GM18502 (cell line): ENCODE measurements around the gene MEF2B.
"Not testable (repeated sequence)": the region's sequence is repeated elsewhere in the genome, so short reads cannot be mapped to it uniquely, and the experiment has no call there.

Experiments
- ATAC-seq: cut with Tn5 transposase; IDR thresholded peaks from one replicate; pipeline ENCODE4 v1.9.1; 2021; ENCODE audit warnings: mild to moderate bottlenecking; ENCODE audit not compliant: unreplicated experiment, poor library complexity

Gene MEF2B

DNA sequence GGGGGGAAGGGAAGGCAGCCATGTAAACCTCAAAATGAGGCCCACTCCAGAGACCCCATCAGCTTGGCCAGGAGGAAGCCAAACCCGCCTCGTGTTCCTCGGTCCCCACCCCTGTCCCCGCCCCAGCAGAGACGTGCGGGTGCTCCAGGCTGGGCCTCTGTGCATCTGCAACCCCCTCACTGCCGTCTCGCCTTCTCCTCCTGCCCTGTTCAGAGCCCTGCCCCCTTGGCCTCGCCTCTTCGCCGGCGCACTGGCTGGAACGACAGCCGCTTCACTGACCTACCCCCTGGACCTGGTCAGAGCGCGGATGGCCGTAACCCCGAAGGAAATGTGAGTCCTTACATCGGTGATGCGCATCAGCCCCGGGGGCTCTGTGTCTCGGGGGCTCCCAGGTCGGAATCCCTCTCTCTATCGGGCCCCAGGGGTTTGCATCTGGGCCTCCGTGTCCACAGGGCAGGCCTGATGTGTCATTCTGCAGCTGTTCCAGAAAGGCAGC lies 64.0 kb downstream of the MEF2B start:
- no peak for ATAC-seq

DNA sequence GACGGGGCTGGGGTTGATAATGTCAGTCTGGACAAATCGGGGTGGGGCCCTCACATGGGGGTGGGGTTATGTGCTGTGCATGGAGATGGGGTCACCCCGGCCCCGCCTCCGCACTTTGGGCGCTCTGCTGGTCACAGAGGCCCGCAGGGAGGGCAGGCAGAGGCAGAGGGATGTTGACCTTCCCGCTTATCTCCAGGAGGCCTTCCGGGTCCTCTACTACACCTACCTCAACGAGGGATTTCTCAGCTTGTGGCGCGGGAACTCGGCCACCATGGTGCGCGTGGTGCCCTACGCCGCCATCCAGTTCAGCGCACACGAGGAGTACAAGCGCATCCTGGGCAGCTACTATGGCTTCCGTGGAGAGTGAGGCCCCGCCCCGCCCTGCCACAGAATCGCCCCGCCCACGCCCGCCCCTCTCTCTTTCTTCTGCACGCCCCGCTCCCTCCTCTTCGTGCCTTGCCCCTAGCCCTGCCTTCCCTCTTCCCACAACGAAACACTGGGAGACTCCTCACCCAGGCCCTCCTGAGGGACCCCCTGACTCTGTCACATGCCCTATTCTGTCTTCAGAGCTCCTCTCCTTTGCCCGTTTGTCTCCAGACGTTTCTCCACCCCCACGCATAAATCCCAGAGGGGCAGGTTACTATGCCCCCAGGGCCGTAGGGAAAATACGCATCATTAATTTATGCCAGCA lies 64.6 kb downstream of the MEF2B start:
- no peak for ATAC-seq

DNA sequence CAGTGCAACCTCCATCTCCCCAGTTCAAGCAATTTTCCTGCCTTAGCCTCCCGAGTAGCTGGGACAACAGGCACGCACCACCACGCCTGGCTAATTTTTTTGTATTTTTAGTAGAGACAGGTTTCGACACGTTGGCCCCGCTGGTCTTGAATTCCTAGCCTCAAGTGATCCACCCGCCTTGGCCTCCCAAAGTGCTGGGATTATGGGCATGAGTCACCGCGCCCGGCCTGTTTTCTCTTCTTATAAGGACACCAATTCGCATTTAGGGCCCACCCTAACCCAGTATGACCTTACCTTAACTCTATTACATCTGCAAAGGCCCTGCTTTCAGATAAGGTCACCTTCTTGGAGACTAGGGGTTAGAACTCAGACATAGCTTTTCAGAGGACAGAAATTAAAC lies 66.9 kb downstream of the MEF2B start:
- ATAC-seq = no peak

DNA sequence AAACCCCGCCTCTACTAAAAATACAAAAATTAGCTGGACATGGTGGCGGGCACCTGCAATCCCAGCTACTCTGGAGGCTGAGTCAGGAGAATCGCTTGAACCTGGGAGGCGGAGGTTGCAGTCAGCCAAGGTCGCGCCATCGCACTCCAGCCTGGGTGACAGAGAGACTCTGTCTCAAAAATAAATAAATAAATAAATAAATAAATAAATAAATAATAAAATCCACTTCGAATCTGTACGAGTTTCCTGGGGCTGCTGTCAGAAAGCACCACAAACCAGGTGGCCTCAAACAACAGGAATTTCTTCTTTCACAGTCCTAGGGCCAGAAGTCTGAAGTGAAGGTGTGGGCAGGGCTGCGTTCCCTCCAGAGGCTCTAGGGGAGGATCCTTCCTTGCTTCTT lies 67.5 kb downstream of the MEF2B start:
- ATAC-seq = not testable (repeated sequence)

DNA sequence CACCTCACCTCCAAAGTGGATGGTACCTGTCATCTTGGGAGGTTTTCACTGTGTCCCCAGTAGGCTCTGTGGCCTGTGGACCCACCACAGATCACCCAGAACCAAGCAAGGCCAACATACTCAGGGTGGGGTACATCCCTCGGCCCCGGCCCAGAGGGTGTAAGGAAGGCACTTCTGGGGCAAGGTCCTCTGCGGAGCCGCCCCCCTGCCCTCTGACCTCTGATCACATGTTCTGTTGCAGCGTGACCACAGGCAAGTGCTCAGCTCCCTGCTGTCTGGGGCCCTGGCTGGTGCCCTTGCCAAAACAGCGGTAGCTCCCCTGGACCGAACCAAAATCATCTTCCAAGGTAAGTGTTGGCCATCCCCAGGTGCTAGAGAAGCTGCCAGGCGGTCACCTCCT lies 68.5 kb downstream of the MEF2B start:
- ATAC-seq = no peak

DNA sequence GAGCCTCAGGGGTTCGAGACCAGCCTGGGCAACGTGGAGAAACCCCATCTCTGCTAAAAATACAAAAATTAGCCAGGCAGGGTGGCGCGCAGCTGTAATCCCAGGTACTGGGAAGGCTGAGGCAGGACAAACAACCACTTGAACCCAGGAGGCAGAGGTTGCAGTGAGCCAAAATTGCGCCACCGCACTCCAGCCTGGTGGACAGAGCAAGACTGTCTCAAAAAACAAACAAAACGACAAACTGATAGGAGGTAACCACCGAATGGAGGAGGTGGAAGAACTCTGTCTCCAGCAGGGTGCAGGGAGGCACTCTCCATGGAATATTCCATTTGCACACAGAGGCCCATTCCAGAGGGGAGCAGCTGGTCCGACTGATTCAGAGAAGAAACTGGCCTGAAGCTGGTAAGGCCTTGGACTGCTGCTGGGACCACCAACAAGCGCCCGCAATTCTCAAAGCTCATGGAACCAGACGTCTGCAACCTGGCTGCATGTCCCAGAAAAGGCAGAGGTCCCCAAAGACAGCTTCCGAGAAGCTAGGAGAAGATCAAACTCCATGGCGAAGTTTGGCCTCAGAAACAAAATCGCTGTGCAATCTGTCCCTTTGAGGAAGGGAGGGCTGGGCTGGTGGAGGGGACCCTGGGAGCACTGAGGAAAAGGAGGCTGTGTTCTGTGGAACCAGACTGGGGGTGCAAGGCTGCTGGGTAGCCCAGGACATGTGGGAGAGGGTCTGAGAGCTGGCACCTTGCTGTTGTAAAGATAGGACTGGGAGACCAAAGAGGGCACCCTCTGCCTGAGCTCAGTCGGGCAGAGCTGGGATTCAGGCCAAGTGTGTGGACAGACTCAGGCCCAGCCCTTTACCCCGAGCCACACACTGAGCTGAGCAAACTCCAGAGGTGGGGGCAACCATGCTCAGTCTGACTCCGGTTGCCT lies 71.1 kb downstream of the MEF2B start:
- ATAC-seq = no peak

DNA sequence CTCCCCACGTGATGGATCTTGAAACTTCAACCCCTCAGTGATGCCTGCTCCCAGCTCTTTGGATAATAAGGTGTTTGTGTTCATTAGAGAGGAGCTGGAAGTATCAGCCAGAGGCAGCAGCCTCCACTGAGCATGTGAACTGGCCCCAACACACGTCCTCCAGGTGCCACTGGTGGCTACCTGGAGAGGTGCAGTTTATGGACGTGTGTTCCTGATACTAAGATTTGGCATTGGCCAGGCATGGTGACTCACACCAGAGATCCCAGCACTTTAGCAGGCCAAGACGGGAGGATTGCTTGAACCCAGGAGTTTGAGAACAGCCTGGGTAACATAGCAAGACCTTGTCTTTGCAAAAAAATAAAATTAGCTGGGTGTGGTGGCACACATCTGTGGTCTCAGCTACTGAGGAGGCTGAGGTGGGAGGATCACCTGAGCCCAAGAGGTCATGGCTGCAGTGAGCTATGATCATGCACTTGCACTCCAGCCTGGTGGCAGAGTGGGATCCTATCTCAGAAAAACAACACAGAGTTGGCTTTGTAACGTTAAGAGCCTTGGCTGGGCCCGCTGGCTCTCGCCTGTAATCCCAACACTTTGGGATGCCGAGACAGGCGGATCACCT lies 71.9 kb downstream of the MEF2B start:
- no peak for ATAC-seq

DNA sequence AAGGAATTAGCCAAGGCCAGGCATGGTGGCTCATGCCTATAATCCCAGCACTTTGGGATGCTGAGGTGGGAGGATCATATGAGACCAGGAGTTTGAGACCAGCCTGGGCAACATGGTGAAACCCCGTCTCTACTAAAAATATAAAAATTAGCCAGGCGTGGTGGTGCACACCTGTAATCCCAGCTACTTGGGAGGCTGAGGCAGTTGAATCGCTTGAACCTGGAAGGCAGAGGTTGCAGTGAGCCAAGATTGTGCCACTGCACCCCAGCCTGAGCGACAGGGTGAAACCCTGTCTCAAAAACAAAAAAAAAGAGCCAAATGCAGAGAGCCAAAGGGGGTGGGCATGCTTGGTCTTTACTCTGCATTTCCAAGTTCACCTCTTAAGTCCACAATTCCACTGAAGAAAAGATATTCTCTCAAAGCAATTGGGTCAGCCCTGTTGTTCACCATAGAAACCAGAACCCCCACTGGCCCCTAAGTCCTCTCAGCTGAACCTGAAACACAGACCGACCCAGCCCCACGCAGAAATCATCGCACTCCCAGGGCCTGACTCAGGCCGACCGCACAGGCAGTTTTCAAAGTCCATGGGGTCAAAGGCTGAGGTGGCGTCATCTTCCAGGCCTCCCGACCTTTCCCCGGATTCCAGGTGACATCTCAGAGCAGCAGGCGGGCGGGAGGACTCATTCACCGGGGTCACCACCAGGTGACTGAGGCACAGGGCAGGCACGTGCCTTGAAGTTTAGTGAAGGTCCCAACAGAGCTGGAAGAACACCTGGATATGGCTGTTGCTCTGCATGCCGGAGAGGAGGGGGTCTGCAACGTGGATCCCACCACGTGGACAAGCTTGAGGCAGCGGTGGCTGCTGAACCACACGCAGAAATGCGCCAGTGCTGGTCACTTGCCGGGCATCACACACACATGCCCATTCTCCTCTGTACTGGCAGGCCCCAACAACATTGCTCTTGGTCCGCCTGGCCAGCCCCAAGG lies 73.1 kb downstream of the MEF2B start:
- no peak for ATAC-seq

DNA sequence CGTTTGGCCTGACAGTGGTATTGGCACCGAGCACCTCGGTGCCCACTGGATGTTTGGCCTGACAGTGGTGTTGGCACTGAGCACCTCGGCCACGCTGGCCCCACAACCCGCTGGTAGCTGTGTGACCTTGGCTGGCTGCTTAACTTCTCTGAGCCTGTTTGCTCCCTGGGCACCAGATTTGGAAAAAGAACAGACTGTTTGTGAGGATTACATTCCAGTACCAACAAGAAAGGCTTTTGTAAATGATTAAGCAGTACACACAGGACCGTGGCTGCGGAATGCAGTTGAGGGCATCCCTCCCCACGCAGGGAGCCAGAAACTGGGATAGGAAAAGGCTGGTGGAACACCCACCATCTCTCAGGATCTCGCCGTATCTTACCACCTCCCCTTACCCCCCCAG lies 74.4 kb downstream of the MEF2B start:
- ATAC-seq = no peak
